HEK293 (cell line): ENCODE data around the gene MRPL55.
A peak's percentile ranks its signal among the peaks of the same experiment; 100 is the strongest.

ENCODE experiments used
- CTCF ChIA-PET: fragments of 350-600 bp; formaldehyde crosslinking; extraction: SDS; loops from one replicate; lab custom pipeline; 2021; ENCODE audit warnings: antibody characterized with exemption; lab: Yijun Ruan, JAX
- POLR2A ChIA-PET: fragments of 300-600 bp; formaldehyde crosslinking; extraction: SDS; loops from one replicate; lab custom pipeline; 2020; ENCODE audit warnings: antibody characterized with exemption, inconsistent platforms; lab: Yijun Ruan, JAX
- H3K27ac ChIP-seq: fragments of 200-500 bp; sonication (Bioruptor generic); 2 replicates; pipeline ENCODE4 v1.5.1; 2014; ENCODE audit warnings: low read depth, low read length, control low read depth, inconsistent platforms; ENCODE audit errors: extremely low read depth
- H3K36me3 ChIP-seq, 2 experiments: fragments of 200-500 bp in 1 of 2; sonication (Bioruptor generic) in 1 of 2; 1 replicate in 1 of 2; 2 replicates in 1 of 2; pipeline ENCODE4 v1.5.1; 2014 to 2017; ENCODE audit warnings: inconsistent platforms in 2 of 2, low read length in 2 of 2; ENCODE audit not compliant: control insufficient read depth in 2 of 2, insufficient read depth in 1 of 2
- H3K4me1 ChIP-seq: fragments of 200-500 bp; sonication (Bioruptor generic); 2 replicates; pipeline ENCODE4 v1.5.1; 2014; ENCODE audit warnings: mild to moderate bottlenecking, low read length, inconsistent platforms; ENCODE audit not compliant: control insufficient read depth, insufficient read depth
- H3K4me3 ChIP-seq: 2 replicates; pipeline ENCODE4 v1.5.1; 2011; ENCODE audit warnings: low read depth, mild to moderate bottlenecking, control low read depth, low read length, moderate library complexity
- H3K9me3 ChIP-seq: fragments of 200-500 bp; sonication (Bioruptor generic); 2 replicates; pipeline ENCODE4 v1.5.1; 2014; ENCODE audit warnings: low read depth, low read length, inconsistent platforms; ENCODE audit not compliant: control insufficient read depth, insufficient read depth
- GFI1B ChIP-seq: fragments of 450-650 bp; formaldehyde crosslinking; IDR thresholded peaks from 2 replicates; pipeline ENCODE4 v1.5.1; 2016; ENCODE audit warnings: missing biosample characterization, missing genetic modification characterization
- GLIS2 ChIP-seq: fragments of 450-650 bp; formaldehyde crosslinking; IDR thresholded peaks from 2 replicates; pipeline ENCODE4 v1.5.1; 2016; ENCODE audit warnings: missing biosample characterization, missing genetic modification characterization
- KLF10 ChIP-seq: fragments of 450-650 bp; IDR thresholded peaks from 2 replicates; pipeline ENCODE4 v1.5.1; 2018; ENCODE audit warnings: missing biosample characterization, mild to moderate bottlenecking, missing genetic modification characterization
- SCRT2 ChIP-seq: fragments of 450-650 bp; formaldehyde crosslinking; IDR thresholded peaks from 2 replicates; pipeline ENCODE4 v1.5.1; 2016; ENCODE audit warnings: missing biosample characterization, missing genetic modification characterization
- TCF7L2 ChIP-seq: IDR thresholded peaks from 2 replicates; pipeline ENCODE4 v1.6.1; 2011; ENCODE audit warnings: low read depth, mild to moderate bottlenecking, inconsistent platforms, low read length, moderate library complexity, borderline replicate concordance
- ZFHX2 ChIP-seq: fragments of 450-650 bp; formaldehyde crosslinking; conservative IDR thresholded peaks from 2 replicates; pipeline ENCODE4 v1.5.1; 2016; ENCODE audit warnings: missing biosample characterization, missing genetic modification characterization
- ZNF10 ChIP-seq: fragments of 450-650 bp; formaldehyde crosslinking; IDR thresholded peaks from 2 replicates; pipeline ENCODE4 v1.5.1; 2017; ENCODE audit warnings: missing biosample characterization, missing genetic modification characterization
- ZNF2 ChIP-seq: fragments of 450-650 bp; formaldehyde crosslinking; IDR thresholded peaks from 2 replicates; pipeline ENCODE4 v1.5.1; 2016; ENCODE audit warnings: missing biosample characterization, missing genetic modification characterization
- ZNF214 ChIP-seq: fragments of 450-650 bp; formaldehyde crosslinking; IDR thresholded peaks from 2 replicates; pipeline ENCODE4 v1.5.1; 2017; ENCODE audit warnings: missing biosample characterization, mild to moderate bottlenecking, missing genetic modification characterization, borderline replicate concordance
- ZNF311 ChIP-seq: fragments of 450-650 bp; formaldehyde crosslinking; IDR thresholded peaks from 2 replicates; pipeline ENCODE4 v1.5.1; 2017; ENCODE audit warnings: missing biosample characterization, missing genetic modification characterization, borderline replicate concordance
- ZNF37A ChIP-seq: fragments of 450-650 bp; IDR thresholded peaks from 2 replicates; pipeline ENCODE4 v1.5.1; 2018; ENCODE audit warnings: missing biosample characterization, missing genetic modification characterization
- ZNF433 ChIP-seq: fragments of 450-650 bp; formaldehyde crosslinking; IDR thresholded peaks from 2 replicates; pipeline ENCODE4 v1.5.1; 2016; ENCODE audit warnings: missing biosample characterization, missing genetic modification characterization, low read depth
- ZNF530 ChIP-seq: fragments of 450-650 bp; formaldehyde crosslinking; IDR thresholded peaks from 2 replicates; pipeline ENCODE4 v1.5.1; 2016; ENCODE audit warnings: low read depth, missing biosample characterization, missing genetic modification characterization
- ZNF585B ChIP-seq: fragments of 450-650 bp; formaldehyde crosslinking; IDR thresholded peaks from 2 replicates; pipeline ENCODE4 v1.5.1; 2016; ENCODE audit warnings: missing biosample characterization, missing genetic modification characterization
- ZNF600 ChIP-seq: fragments of 450-650 bp; formaldehyde crosslinking; IDR thresholded peaks from 2 replicates; pipeline ENCODE4 v1.5.1; 2016; ENCODE audit warnings: missing biosample characterization, missing genetic modification characterization
- ZNF626 ChIP-seq: fragments of 450-650 bp; sonication (Bioruptor Pico); formaldehyde crosslinking; IDR thresholded peaks from 2 replicates; pipeline ENCODE4 v1.5.1; 2018; ENCODE audit warnings: missing biosample characterization, missing genetic modification characterization, inconsistent platforms
- ZNF629 ChIP-seq: fragments of 450-650 bp; formaldehyde crosslinking; IDR thresholded peaks from 2 replicates; pipeline ENCODE4 v1.5.1; 2017; ENCODE audit warnings: missing biosample characterization, missing genetic modification characterization
- ZNF660 ChIP-seq: fragments of 450-650 bp; IDR thresholded peaks from 2 replicates; pipeline ENCODE4 v1.5.1; 2018; ENCODE audit warnings: missing biosample characterization, mild to moderate bottlenecking, missing genetic modification characterization
- ZXDB ChIP-seq: fragments of 450-650 bp; formaldehyde crosslinking; IDR thresholded peaks from 2 replicates; pipeline ENCODE4 v1.5.1; 2016; ENCODE audit warnings: missing biosample characterization, missing genetic modification characterization
- TF ChIP-seq, protein P1 (sequence below): fragments of 450-650 bp; formaldehyde crosslinking; IDR thresholded peaks from 2 replicates; pipeline ENCODE4 v1.5.1; 2016; ENCODE audit warnings: missing biosample characterization, missing genetic modification characterization
- TF ChIP-seq, protein P2 (sequence below): fragments of 450-650 bp; formaldehyde crosslinking; optimal IDR thresholded peaks from 2 replicates; pipeline ENCODE3; 2016; ENCODE audit warnings: missing biosample characterization, mild to moderate bottlenecking, missing genetic modification characterization
- TF ChIP-seq, protein P3 (sequence below): fragments of 450-650 bp; IDR thresholded peaks from 2 replicates; pipeline ENCODE4 v1.5.1; 2018; ENCODE audit warnings: missing biosample characterization, missing genetic modification characterization
- TF ChIP-seq, protein P4 (sequence below): fragments of 450-650 bp; formaldehyde crosslinking; IDR thresholded peaks from 2 replicates; pipeline ENCODE4 v1.5.1; 2016; ENCODE audit warnings: missing biosample characterization, missing genetic modification characterization
- TF ChIP-seq, protein P5 (sequence below): fragments of 450-650 bp; formaldehyde crosslinking; IDR thresholded peaks from 2 replicates; pipeline ENCODE4 v1.5.1; 2016; ENCODE audit warnings: missing biosample characterization, missing genetic modification characterization
- TF ChIP-seq, protein P6 (sequence below): fragments of 450-650 bp; formaldehyde crosslinking; IDR thresholded peaks from 2 replicates; pipeline ENCODE4 v1.5.1; 2016; ENCODE audit warnings: missing biosample characterization, missing genetic modification characterization, borderline replicate concordance

MRPL55 gene

DNA sequence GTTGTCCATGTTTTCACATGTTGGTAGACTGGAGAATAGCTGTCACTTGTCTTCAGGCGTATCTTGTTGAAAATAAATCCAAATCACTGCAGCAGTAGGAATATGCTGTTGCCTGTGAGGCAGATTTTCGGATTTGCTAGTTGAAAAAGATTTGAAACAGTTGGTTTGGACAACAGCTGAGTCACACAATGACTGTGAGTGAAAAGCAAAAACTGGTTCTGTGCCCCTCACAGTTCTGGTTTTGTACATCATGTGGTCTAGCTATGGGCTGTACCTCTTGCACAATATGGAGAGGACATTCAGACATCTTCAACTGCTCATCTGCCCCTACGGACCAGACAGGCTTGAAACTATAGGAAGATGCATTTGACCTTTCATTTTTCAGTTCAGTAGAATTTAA is 24.8 kb downstream of the MRPL55 start:
- CTCF ChIA-PET, result interaction anchor here (0.6 to 1.2 kb wide), 5 partner anchors 47 to 774 kb away, joined by 3 to 5 read pairs (median 4); no protein-coding TSS in a partner anchor
- H3K4me3 ChIP-seq, result peak overlapping the region; percentile 76
- H3K9me3 ChIP-seq, result no peaks in the 10 kb centered on the region
- POLR2A ChIA-PET, result interaction anchor here (0.7 to 2.9 kb wide), 4 partner anchors 13 to 90 kb away, joined by 3 to 18 read pairs (median 9); partner anchors contain the start of gene IBA57
- H3K36me3 ChIP-seq, result peaks cover 0 to 47% of the 10 kb centered on the region in 2 experiments; a peak in 2 of 3 replicates
- H3K27ac ChIP-seq, result peak overlapping the region; percentile 93; the same call in 1 of the 2 replicates
- H3K4me1 ChIP-seq, result peaks cover 41% of the 10 kb centered on the region
- TF ChIP-seq GFI1B (tag by site-specific recombination), result peak; percentile 86
- TF ChIP-seq ZNF10 (tag by site-specific recombination), result peak; percentile 75
- TF ChIP-seq ZNF37A (tag by site-specific recombination), result no peak
- TF ChIP-seq ZXDB (tag by site-specific recombination), result 0 out of 2 replicates have a peak, but pooled peaks have one; percentile 1

DNA sequence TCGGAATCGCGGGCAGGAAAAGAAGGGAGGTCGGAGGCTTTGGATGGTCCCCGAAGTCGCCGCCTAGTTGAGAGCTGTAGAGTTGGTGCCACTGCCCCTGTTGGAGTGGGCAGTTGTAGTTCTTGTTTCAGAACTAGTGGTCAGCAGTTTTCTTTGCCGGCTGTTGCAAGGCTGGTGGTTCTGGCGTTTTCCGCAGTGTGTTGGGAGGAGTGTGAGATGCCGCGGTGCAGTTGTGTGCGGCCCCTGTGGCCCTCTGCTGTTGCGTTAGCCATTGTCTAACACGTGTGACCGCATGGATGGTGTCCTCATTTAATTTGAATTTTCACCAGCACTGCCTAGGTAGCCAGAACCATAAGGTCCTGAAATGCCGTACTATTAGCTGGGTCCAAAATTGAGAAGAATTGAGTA is 25.2 kb downstream of the MRPL55 start:
- peaks cover 0 to 42% of the 10 kb centered on the region in 2 experiments; a peak in 2 of 3 replicates for H3K36me3 ChIP-seq
- peak overlapping the region; percentile 93; the same call in 1 of the 2 replicates for H3K27ac ChIP-seq
- H3K4me3 ChIP-seq, result peak overlapping the region; percentile 76
- POLR2A ChIA-PET, result interaction anchor here (0.7 to 2.9 kb wide), 5 partner anchors 14 to 90 kb away, joined by 3 to 21 read pairs (median 15); partner anchors contain the start of gene IBA57
- no peaks in the 10 kb centered on the region for H3K9me3 ChIP-seq
- H3K4me1 ChIP-seq, result peaks cover 41% of the 10 kb centered on the region
- CTCF ChIA-PET, result interaction anchor here (0.7 to 1.2 kb wide), 4 partner anchors 47 to 775 kb away, joined by 3 to 5 read pairs (median 4); no protein-coding TSS in a partner anchor
- TF ChIP-seq, protein P1, sequence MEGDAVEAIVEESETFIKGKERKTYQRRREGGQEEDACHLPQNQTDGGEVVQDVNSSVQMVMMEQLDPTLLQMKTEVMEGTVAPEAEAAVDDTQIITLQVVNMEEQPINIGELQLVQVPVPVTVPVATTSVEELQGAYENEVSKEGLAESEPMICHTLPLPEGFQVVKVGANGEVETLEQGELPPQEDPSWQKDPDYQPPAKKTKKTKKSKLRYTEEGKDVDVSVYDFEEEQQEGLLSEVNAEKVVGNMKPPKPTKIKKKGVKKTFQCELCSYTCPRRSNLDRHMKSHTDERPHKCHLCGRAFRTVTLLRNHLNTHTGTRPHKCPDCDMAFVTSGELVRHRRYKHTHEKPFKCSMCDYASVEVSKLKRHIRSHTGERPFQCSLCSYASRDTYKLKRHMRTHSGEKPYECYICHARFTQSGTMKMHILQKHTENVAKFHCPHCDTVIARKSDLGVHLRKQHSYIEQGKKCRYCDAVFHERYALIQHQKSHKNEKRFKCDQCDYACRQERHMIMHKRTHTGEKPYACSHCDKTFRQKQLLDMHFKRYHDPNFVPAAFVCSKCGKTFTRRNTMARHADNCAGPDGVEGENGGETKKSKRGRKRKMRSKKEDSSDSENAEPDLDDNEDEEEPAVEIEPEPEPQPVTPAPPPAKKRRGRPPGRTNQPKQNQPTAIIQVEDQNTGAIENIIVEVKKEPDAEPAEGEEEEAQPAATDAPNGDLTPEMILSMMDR, result peak; percentile 80
- TF ChIP-seq ZNF600 (tag by site-specific recombination) (peak; percentile 90), SCRT2 (0 out of 2 replicates have a peak, but pooled peaks have one; percentile 17), ZNF214 (tag by site-specific recombination) (no peak), ZNF626 (tag by site-specific recombination) (no peak), ZNF629 (tag by site-specific recombination) (0 out of 2 replicates have a peak, but pooled peaks have one; percentile 10), ZNF660 (tag by site-specific recombination) (no peak), ZNF2 (tag by site-specific recombination) (peak; percentile 86), ZNF311 (no peak), ZNF585B (tag by site-specific recombination) (no peak), ZXDB (tag by site-specific recombination) (0 out of 2 replicates have a peak, but pooled peaks have one; percentile 8), ZNF530 (no peak), GLIS2 (no peak), ZFHX2 (tag by site-specific recombination) (no peak), KLF10 (tag by site-specific recombination) (no peak), TCF7L2 (no peak), ZNF433 (tag by site-specific recombination) (no peak)
- TF ChIP-seq, protein P2, sequence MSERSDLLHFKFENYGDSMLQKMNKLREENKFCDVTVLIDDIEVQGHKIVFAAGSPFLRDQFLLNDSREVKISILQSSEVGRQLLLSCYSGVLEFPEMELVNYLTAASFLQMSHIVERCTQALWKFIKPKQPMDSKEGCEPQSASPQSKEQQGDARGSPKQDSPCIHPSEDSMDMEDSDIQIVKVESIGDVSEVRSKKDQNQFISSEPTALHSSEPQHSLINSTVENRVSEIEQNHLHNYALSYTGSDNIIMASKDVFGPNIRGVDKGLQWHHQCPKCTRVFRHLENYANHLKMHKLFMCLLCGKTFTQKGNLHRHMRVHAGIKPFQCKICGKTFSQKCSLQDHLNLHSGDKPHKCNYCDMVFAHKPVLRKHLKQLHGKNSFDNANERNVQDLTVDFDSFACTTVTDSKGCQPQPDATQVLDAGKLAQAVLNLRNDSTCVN (tag by site-specific recombination), result no peak
- TF ChIP-seq, protein P3, sequence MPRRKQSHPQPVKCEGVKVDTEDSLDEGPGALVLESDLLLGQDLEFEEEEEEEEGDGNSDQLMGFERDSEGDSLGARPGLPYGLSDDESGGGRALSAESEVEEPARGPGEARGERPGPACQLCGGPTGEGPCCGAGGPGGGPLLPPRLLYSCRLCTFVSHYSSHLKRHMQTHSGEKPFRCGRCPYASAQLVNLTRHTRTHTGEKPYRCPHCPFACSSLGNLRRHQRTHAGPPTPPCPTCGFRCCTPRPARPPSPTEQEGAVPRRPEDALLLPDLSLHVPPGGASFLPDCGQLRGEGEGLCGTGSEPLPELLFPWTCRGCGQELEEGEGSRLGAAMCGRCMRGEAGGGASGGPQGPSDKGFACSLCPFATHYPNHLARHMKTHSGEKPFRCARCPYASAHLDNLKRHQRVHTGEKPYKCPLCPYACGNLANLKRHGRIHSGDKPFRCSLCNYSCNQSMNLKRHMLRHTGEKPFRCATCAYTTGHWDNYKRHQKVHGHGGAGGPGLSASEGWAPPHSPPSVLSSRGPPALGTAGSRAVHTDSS, result no peak
- TF ChIP-seq, protein P4, sequence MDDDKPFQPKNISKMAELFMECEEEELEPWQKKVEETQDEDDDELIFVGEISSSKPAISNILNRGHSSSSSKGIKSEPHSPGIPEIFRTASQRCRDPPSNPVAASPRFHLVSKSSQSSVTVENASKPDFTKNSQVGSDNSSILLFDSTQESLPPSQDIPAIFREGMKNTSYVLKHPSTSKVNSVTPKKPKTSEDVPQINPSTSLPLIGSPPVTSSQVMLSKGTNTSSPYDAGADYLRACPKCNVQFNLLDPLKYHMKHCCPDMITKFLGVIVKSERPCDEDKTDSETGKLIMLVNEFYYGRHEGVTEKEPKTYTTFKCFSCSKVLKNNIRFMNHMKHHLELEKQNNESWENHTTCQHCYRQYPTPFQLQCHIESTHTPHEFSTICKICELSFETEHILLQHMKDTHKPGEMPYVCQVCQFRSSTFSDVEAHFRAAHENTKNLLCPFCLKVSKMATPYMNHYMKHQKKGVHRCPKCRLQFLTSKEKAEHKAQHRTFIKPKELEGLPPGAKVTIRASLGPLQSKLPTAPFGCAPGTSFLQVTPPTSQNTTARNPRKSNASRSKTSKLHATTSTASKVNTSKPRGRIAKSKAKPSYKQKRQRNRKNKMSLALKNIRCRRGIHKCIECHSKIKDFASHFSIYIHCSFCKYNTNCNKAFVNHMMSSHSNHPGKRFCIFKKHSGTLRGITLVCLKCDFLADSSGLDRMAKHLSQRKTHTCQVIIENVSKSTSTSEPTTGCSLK (tag by site-specific recombination), result no peak
- TF ChIP-seq, protein P5, sequence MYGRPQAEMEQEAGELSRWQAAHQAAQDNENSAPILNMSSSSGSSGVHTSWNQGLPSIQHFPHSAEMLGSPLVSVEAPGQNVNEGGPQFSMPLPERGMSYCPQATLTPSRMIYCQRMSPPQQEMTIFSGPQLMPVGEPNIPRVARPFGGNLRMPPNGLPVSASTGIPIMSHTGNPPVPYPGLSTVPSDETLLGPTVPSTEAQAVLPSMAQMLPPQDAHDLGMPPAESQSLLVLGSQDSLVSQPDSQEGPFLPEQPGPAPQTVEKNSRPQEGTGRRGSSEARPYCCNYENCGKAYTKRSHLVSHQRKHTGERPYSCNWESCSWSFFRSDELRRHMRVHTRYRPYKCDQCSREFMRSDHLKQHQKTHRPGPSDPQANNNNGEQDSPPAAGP, result 0 out of 2 replicates have a peak, but pooled peaks have one; percentile 10
- TF ChIP-seq, protein P6, sequence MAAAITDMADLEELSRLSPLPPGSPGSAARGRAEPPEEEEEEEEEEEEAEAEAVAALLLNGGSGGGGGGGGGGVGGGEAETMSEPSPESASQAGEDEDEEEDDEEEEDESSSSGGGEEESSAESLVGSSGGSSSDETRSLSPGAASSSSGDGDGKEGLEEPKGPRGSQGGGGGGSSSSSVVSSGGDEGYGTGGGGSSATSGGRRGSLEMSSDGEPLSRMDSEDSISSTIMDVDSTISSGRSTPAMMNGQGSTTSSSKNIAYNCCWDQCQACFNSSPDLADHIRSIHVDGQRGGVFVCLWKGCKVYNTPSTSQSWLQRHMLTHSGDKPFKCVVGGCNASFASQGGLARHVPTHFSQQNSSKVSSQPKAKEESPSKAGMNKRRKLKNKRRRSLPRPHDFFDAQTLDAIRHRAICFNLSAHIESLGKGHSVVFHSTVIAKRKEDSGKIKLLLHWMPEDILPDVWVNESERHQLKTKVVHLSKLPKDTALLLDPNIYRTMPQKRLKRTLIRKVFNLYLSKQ, result no peak
